ENCODE measurements around the gene BABAM2.
A peak's percentile ranks its signal among the peaks of the same experiment; 100 is the strongest.

BABAM2 gene

GRCh38 chr2:28352610-28353195 lies 462.2 kb downstream of the BABAM2 start:
- no peak for DNase-seq

- DNase-seq = peak; percentile 75
These were observed 464.5 kb downstream of the BABAM2 start for GRCh38 chr2:28354920-28355520.

- peak; percentile 96 for DNase-seq
These were observed 465.1 kb downstream of the BABAM2 start for GRCh38 chr2:28355521-28356094.

- DNase-seq = peak; percentile 97
These were observed 465.8 kb downstream of the BABAM2 start for GRCh38 chr2:28356095-28356911.

- peak; percentile 17 for DNase-seq
These were observed 466.5 kb downstream of the BABAM2 start for GRCh38 chr2:28357055-28357454.

- no peak for DNase-seq
These were observed 467.6 kb downstream of the BABAM2 start for GRCh38 chr2:28357948-28358667.

GRCh38 chr2:28358668-28359201 lies 468.2 kb downstream of the BABAM2 start:
- DNase-seq = no peak

GRCh38 chr2:28359222-28360057 lies 468.9 kb downstream of the BABAM2 start:
- DNase-seq = peak; percentile 87

- DNase-seq = no peak
These were observed 469.7 kb downstream of the BABAM2 start for GRCh38 chr2:28360058-28360717.

- DNase-seq = peak; percentile 53
These were observed 470.3 kb downstream of the BABAM2 start for GRCh38 chr2:28360718-28361293.

- no peak for DNase-seq
These were observed 471.6 kb downstream of the BABAM2 start for GRCh38 chr2:28361991-28362710.

GRCh38 chr2:28362991-28363521 lies 472.5 kb downstream of the BABAM2 start:
- DNase-seq = no peak

GRCh38 chr2:28363686-28364280 lies 473.3 kb downstream of the BABAM2 start:
- DNase-seq = peak; percentile 20

GRCh38 chr2:28364610-28365009 lies 474.1 kb downstream of the BABAM2 start:
- DNase-seq = no peak

- no peak for DNase-seq
These were observed 474.6 kb downstream of the BABAM2 start for GRCh38 chr2:28365158-28365557.

- no peak for DNase-seq
These were observed 475.6 kb downstream of the BABAM2 start for GRCh38 chr2:28366149-28366495.

GRCh38 chr2:28366496-28367282 lies 476.2 kb downstream of the BABAM2 start:
- DNase-seq = peak; percentile 96

- no peak for DNase-seq
These were observed 477.3 kb downstream of the BABAM2 start for GRCh38 chr2:28367667-28368356.

Data from hematopoietic multipotent progenitor cell treated with erythropoietin and hydrocortisone succinate and interleukin-3 and kit ligand, for 8 days (in vitro differentiated cells).